C1 segment of cervical spinal cord (tissue), 14 donors: Measurements from ENCODE around the gene TNFRSF12A.
A peak's percentile ranks its signal among the peaks of the same experiment; 100 is the strongest.

Experiments used
- DNase-seq, 14 donors: peaks; one replicate each; lab custom pipeline; 2025; lab: John Stamatoyannopoulos, UW

Gene TNFRSF12A

GRCh38 chr16:2985893-2986355, 34.2 kb upstream of the TNFRSF12A start:
- DNase-seq = peak in 5 of 14 donors; percentile 16 to 95 (median 29)

GRCh38 chr16:2986623-2987188, 33.5 kb upstream of the TNFRSF12A start:
- no peak for DNase-seq

GRCh38 chr16:2987286-2987685, 32.9 kb upstream of the TNFRSF12A start:
- no peak for DNase-seq

GRCh38 chr16:2987833-2988232, 32.3 kb upstream of the TNFRSF12A start:
- DNase-seq = no peak

- no peak for DNase-seq
Measured at GRCh38 chr16:2988590-2989099, 31.5 kb upstream of the TNFRSF12A start.

GRCh38 chr16:2990891-2991290, 29.3 kb upstream of the TNFRSF12A start:
- DNase-seq = no peak

- DNase-seq = no peak
Measured at GRCh38 chr16:2991566-2992261, 28.5 kb upstream of the TNFRSF12A start.

GRCh38 chr16:2992383-2993081, 27.6 kb upstream of the TNFRSF12A start:
- no peak for DNase-seq

- DNase-seq = no peak
Measured at GRCh38 chr16:2996298-2996697, 23.9 kb upstream of the TNFRSF12A start.

- no peak for DNase-seq
Measured at GRCh38 chr16:2999929-3000328, 20.2 kb upstream of the TNFRSF12A start.

GRCh38 chr16:3000540-3000939, 19.6 kb upstream of the TNFRSF12A start:
- no peak for DNase-seq

GRCh38 chr16:3001316-3001715, 18.9 kb upstream of the TNFRSF12A start:
- no peak for DNase-seq

- peak; percentile 72 to 99 (median 95) for DNase-seq
Measured at GRCh38 chr16:3003582-3004270, 16.4 kb upstream of the TNFRSF12A start.

GRCh38 chr16:3004319-3004718, 15.8 kb upstream of the TNFRSF12A start:
- no peak for DNase-seq

- peak in 2 of 14 donors; percentile 6 to 61 for DNase-seq
Measured at GRCh38 chr16:3004781-3005284, 15.3 kb upstream of the TNFRSF12A start.

GRCh38 chr16:3007059-3007956, 12.9 kb upstream of the TNFRSF12A start:
- DNase-seq = no peak

GRCh38 chr16:3007957-3008689, 12.0 kb upstream of the TNFRSF12A start:
- peak in 2 of 14 donors; percentile 19 to 23 for DNase-seq

- no peak for DNase-seq
Measured at GRCh38 chr16:3008690-3009037, 11.5 kb upstream of the TNFRSF12A start.

- no peak for DNase-seq
Measured at GRCh38 chr16:3009568-3010390, 10.4 kb upstream of the TNFRSF12A start.
